ENCODE data around the gene MAN2A2.

Gene MAN2A2

GRCh38 chr15:90942354-90943120 is 39.4 kb downstream of the MAN2A2 start:
- no peak for DNase-seq (ENCODE audit: low read depth, low spot score)

GRCh38 chr15:90945091-90945490 is 42.0 kb downstream of the MAN2A2 start:
- no peak for DNase-seq (ENCODE audit: low read depth, low spot score)

- no peak for DNase-seq (ENCODE audit: low read depth, low spot score)
These were observed 43.4 kb downstream of the MAN2A2 start for GRCh38 chr15:90946538-90946937.

- no peak for DNase-seq (ENCODE audit: low read depth, low spot score)
These were observed 44.0 kb downstream of the MAN2A2 start for GRCh38 chr15:90946941-90947576.

GRCh38 chr15:90947577-90948357 is 44.7 kb downstream of the MAN2A2 start:
- no peak for DNase-seq (ENCODE audit: low read depth, low spot score)

- no peak for DNase-seq (ENCODE audit: low read depth, low spot score)
These were observed 45.4 kb downstream of the MAN2A2 start for GRCh38 chr15:90948506-90948905.

GRCh38 chr15:90949979-90950675 is 47.0 kb downstream of the MAN2A2 start:
- no peak for DNase-seq (ENCODE audit: low read depth, low spot score)

GRCh38 chr15:90950676-90951075 is 47.6 kb downstream of the MAN2A2 start:
- no peak for DNase-seq (ENCODE audit: low read depth, low spot score)

- DNase-seq (ENCODE audit: low read depth, low spot score) = no peak
These were observed 50.0 kb downstream of the MAN2A2 start for GRCh38 chr15:90952901-90953677.

- no peak for DNase-seq (ENCODE audit: low read depth, low spot score)
These were observed 51.0 kb downstream of the MAN2A2 start for GRCh38 chr15:90953947-90954711.

- peak; percentile 82 for DNase-seq (ENCODE audit: low read depth, low spot score)
These were observed 51.9 kb downstream of the MAN2A2 start, which contains the start of gene RCCD1 for GRCh38 chr15:90954712-90955623. Gene RCCD1 (plus strand): TSS chr15:90954884. CDS start chr15:90956735, 1,851 bp downstream.

- no peak for DNase-seq (ENCODE audit: low read depth, low spot score)
These were observed 52.6 kb downstream of the MAN2A2 start for GRCh38 chr15:90955624-90956273.

- DNase-seq (ENCODE audit: low read depth, low spot score) = peak; percentile 50
These were observed 53.4 kb downstream of the MAN2A2 start for GRCh38 chr15:90956274-90957030.

GRCh38 chr15:90957031-90957790 is 54.1 kb downstream of the MAN2A2 start:
- DNase-seq (ENCODE audit: low read depth, low spot score) = no peak

- DNase-seq (ENCODE audit: low read depth, low spot score) = no peak
These were observed 54.7 kb downstream of the MAN2A2 start for GRCh38 chr15:90957791-90958190.

- no peak for DNase-seq (ENCODE audit: low read depth, low spot score)
These were observed 56.0 kb downstream of the MAN2A2 start for GRCh38 chr15:90959028-90959595.

- DNase-seq (ENCODE audit: low read depth, low spot score) = no peak
These were observed 56.8 kb downstream of the MAN2A2 start for GRCh38 chr15:90959894-90960293.
